IMR-90 (cell line): ENCODE measurements around the gene TSR1. TPM values are rescaled to one million over a fixed set of nuclear protein-coding genes. Genes with fewer than 3 reads are reported as not detected.

ENCODE experiments used
- ATAC-seq: fragments of 200-7000 bp; cut with Tn5 transposase; 2 replicates; pipeline ENCODE4 v1.9.1; 2020; ENCODE audit warnings: low read depth, mild to moderate bottlenecking, moderate library complexity
- BruUV-seq: library from RNA; stranded (reverse); fragments of 400-500 nt; replicated peaks from 2 replicates; lab custom pipeline; 2021; lab: Mats Ljungman, UMichigan
- CTCF ChIA-PET: fragments of 300-600 bp; formaldehyde crosslinking; extraction: SDS; loops from one replicate; lab custom pipeline; 2021; ENCODE audit warnings: antibody characterized with exemption; lab: Yijun Ruan, JAX
- POLR2A ChIA-PET: fragments of 300-600 bp; sonication (Branson Sonifier 250); formaldehyde crosslinking; loops from one replicate; lab custom pipeline; 2022; ENCODE audit warnings: antibody characterized with exemption; ENCODE audit not compliant: unreplicated experiment; lab: Charles Lee
- DNase-seq: peaks from one replicate; pipeline ENCODE4 v3.0.0; 2013
- H2AFZ ChIP-seq: replicated peaks from 2 replicates; pipeline ENCODE3; 2013; ENCODE audit warnings: low read length, mild to moderate bottlenecking; ENCODE audit not compliant: poor library complexity
- H2AK5ac ChIP-seq: 2 replicates; pipeline ENCODE4 v1.6.1; 2013; ENCODE audit warnings: low read depth, low read length, inconsistent platforms
- H2AK9ac ChIP-seq: replicated peaks from 2 replicates; pipeline ENCODE3; 2013; ENCODE audit warnings: mild to moderate bottlenecking, low read depth, low read length, moderate library complexity; ENCODE audit not compliant: poor library complexity
- H2BK120ac ChIP-seq: 2 replicates; pipeline ENCODE4 v1.6.1; 2013; ENCODE audit warnings: low read depth, low read length, inconsistent platforms
- H2BK15ac ChIP-seq: 3 replicates; pipeline ENCODE4 v1.6.1; 2013; ENCODE audit warnings: low read depth, low read length, inconsistent platforms
- H2BK20ac ChIP-seq: 2 replicates; pipeline ENCODE4 v1.6.1; 2013; ENCODE audit warnings: low read depth, mild to moderate bottlenecking, inconsistent platforms, low read length, moderate library complexity
- H2BK5ac ChIP-seq: 2 replicates; pipeline ENCODE4 v1.6.1; 2013; ENCODE audit warnings: mild to moderate bottlenecking, low read depth, low read length, inconsistent platforms; ENCODE audit not compliant: poor library complexity, severe bottlenecking
- H3K14ac ChIP-seq: replicated peaks from 2 replicates; pipeline ENCODE4 v1.6.1; 2013; ENCODE audit warnings: low read depth, low read length, inconsistent platforms
- H3K18ac ChIP-seq: 2 replicates; pipeline ENCODE4 v1.6.1; 2013; ENCODE audit warnings: low read depth, low read length, control low read depth
- H3K23ac ChIP-seq: 2 replicates; pipeline ENCODE4 v1.6.1; 2013; ENCODE audit warnings: low read depth, low read length, inconsistent platforms
- H3K27ac ChIP-seq: 2 replicates; pipeline ENCODE4 v1.5.1; 2013; ENCODE audit warnings: mild to moderate bottlenecking, control low read depth, low read length; ENCODE audit not compliant: insufficient read depth
- H3K27me3 ChIP-seq: 2 replicates; pipeline ENCODE4 v1.6.1; 2013; ENCODE audit warnings: low read length; ENCODE audit not compliant: control insufficient read depth, insufficient read depth
- H3K36me3 ChIP-seq: 2 replicates; pipeline ENCODE4 v1.6.1; 2013; ENCODE audit warnings: low read length, mixed read lengths; ENCODE audit not compliant: control insufficient read depth, insufficient read depth
- H3K4ac ChIP-seq: 2 replicates; pipeline ENCODE4 v1.6.1; 2013; ENCODE audit warnings: low read depth, low read length, inconsistent platforms
- H3K4me1 ChIP-seq: 2 replicates; pipeline ENCODE4 v1.6.1; 2013; ENCODE audit warnings: low read length, mixed read lengths; ENCODE audit not compliant: control insufficient read depth, insufficient read depth
- H3K4me2 ChIP-seq: 2 replicates; pipeline ENCODE4 v1.6.1; 2013; ENCODE audit warnings: low read depth, mild to moderate bottlenecking, control low read depth, low read length, moderate library complexity
- H3K4me3 ChIP-seq: 2 replicates; pipeline ENCODE4 v1.5.1; 2013; ENCODE audit warnings: low read depth, mild to moderate bottlenecking, control low read depth, low read length, moderate library complexity; ENCODE audit not compliant: insufficient read depth
- H3K56ac ChIP-seq: 2 replicates; pipeline ENCODE4 v1.6.1; 2013; ENCODE audit warnings: low read length, inconsistent platforms; ENCODE audit not compliant: insufficient read depth; ENCODE audit errors: extremely low read depth
- H3K79me1 ChIP-seq, 2 experiments: 2 replicates each; pipeline ENCODE4 v1.6.1; 2013; ENCODE audit warnings: low read length in 2 of 2, inconsistent platforms in 1 of 2, low read depth in 1 of 2
- H3K9ac ChIP-seq: 2 replicates; pipeline ENCODE4 v1.6.1; 2013; ENCODE audit warnings: low read depth, low read length, control low read depth
- H3K9me1 ChIP-seq: 2 replicates; pipeline ENCODE4 v1.6.1; 2013; ENCODE audit warnings: low read length, inconsistent platforms; ENCODE audit not compliant: insufficient read depth
- H3K9me3 ChIP-seq: 2 replicates; pipeline ENCODE4 v1.6.1; 2013; ENCODE audit warnings: low read length; ENCODE audit not compliant: control insufficient read depth, insufficient read depth
- H4K20me1 ChIP-seq: 2 replicates; pipeline ENCODE4 v1.6.1; 2013; ENCODE audit warnings: low read length, inconsistent platforms; ENCODE audit not compliant: insufficient read depth
- H4K5ac ChIP-seq: 2 replicates; pipeline ENCODE4 v1.6.1; 2013; ENCODE audit warnings: mild to moderate bottlenecking, low read depth, low read length, control low read depth
- H4K8ac ChIP-seq, 2 experiments: 2 replicates each; pipeline ENCODE4 v1.6.1; 2013; ENCODE audit warnings: low read depth in 2 of 2, low read length in 2 of 2, control low read depth in 1 of 2, inconsistent platforms in 1 of 2
- H4K91ac ChIP-seq: 2 replicates; pipeline ENCODE4 v1.6.1; 2013; ENCODE audit warnings: low read depth, low read length, inconsistent platforms; ENCODE audit not compliant: insufficient read depth
- BHLHE40 ChIP-seq: fragments of 150-350 bp; IDR thresholded peaks from 2 replicates; pipeline ENCODE4 v1.6.1; 2016; ENCODE audit warnings: mild to moderate bottlenecking, low read depth, low read length
- CEBPB ChIP-seq: IDR thresholded peaks from 2 replicates; pipeline ENCODE4 v1.6.1; 2012; ENCODE audit warnings: low read depth, low read length, improper control_type of control experiment
- CHD1 ChIP-seq: IDR thresholded peaks from 2 replicates; pipeline ENCODE4 v1.6.1; 2012; ENCODE audit warnings: low read depth, low read length, improper control_type of control experiment
- FOS ChIP-seq: fragments of 150-350 bp; IDR thresholded peaks from 2 replicates; pipeline ENCODE4 v1.6.1; 2016; ENCODE audit warnings: low read depth, low read length
- MAFK ChIP-seq: IDR thresholded peaks from 2 replicates; pipeline ENCODE4 v1.6.1; 2012; ENCODE audit warnings: low read depth, low read length, improper control_type of control experiment
- MAZ ChIP-seq: IDR thresholded peaks from 2 replicates; pipeline ENCODE4 v1.6.1; 2012; ENCODE audit warnings: low read depth, mild to moderate bottlenecking, low read length, improper control_type of control experiment, moderate library complexity, borderline replicate concordance
- MXI1 ChIP-seq: IDR thresholded peaks from 2 replicates; pipeline ENCODE4 v1.6.1; 2012; ENCODE audit warnings: low read depth, mild to moderate bottlenecking, low read length, moderate library complexity, borderline replicate concordance
- NFE2L2 ChIP-seq: fragments of 150-350 bp; IDR thresholded peaks from 2 replicates; pipeline ENCODE4 v1.6.1; 2016; ENCODE audit warnings: low read depth, mild to moderate bottlenecking, low read length
- POLR2A ChIP-seq: IDR thresholded peaks from 2 replicates; pipeline ENCODE4 v1.6.1; 2012; ENCODE audit warnings: mild to moderate bottlenecking, low read depth, low read length
- RAD21 ChIP-seq: IDR thresholded peaks from 2 replicates; pipeline ENCODE4 v1.6.1; 2012; ENCODE audit warnings: low read length, improper control_type of control experiment
- RFX5 ChIP-seq: IDR thresholded peaks from 2 replicates; pipeline ENCODE4 v1.8.0; 2012; ENCODE audit warnings: low read depth, mild to moderate bottlenecking, low read length, moderate library complexity
- SMC3 ChIP-seq: fragments of 150-350 bp; IDR thresholded peaks from 2 replicates; pipeline ENCODE4 v1.6.1; 2016; ENCODE audit warnings: low read depth, mild to moderate bottlenecking, antibody characterized with exemption, low read length, moderate library complexity
- WGBS, 2 experiments: methylation state at CpG; one replicate each; pipeline versions ENCODE4 v1.1.5 to v1.1.7; 2013; ENCODE audit warnings: missing lambda C conversion rate in 2 of 2; ENCODE audit not compliant: insufficient read length in 1 of 2; ENCODE audit errors: extremely low coverage in 2 of 2; 5-methylcytosine and 5-hydroxymethylcytosine counted together
- dilution Hi-C: fragments of 300-500 bp; cut with HindIII; formaldehyde crosslinking; loops from one replicate; pipeline ENCODE4 v1.14.3; 2018; ENCODE audit warnings: low sequenced_read_pairs; ENCODE audit not compliant: unreplicated experiment
- in situ Hi-C: fragments of 300-500 bp; cut with MboI; formaldehyde crosslinking; loops from 3 replicates; pipeline ENCODE4 v1.14.3; 2019; ENCODE audit warnings: low sequenced_read_pairs, inconsistent platforms, mixed read lengths
- intact Hi-C: fragments of 100-400 bp; cut with micrococcal nuclease; formaldehyde crosslinking; loops from 2 replicates; pipeline ENCODE4 v1.10.0; 2022
- polyA plus RNA-seq, 3 experiments: library from polyadenylated mRNA; depleted of rRNA; stranded (reverse); fragments of >200 nt; gene quantifications; 2 replicates each; pipeline ENCODE4 v1.2.3, GENCODE V29; 2012; ENCODE audit warnings: low replicate concordance in 1 of 3
- total RNA-seq: library from RNA; depleted of rRNA; stranded (reverse); fragments of >200 nt; gene quantifications from 2 replicates; pipeline ENCODE4 v1.2.3, GENCODE V29; 2012
- TF ChIP-seq, protein P1 (sequence below): fragments of 150-350 bp; IDR thresholded peaks from 2 replicates; pipeline ENCODE4 v1.6.1; 2016; ENCODE audit warnings: low read depth, mild to moderate bottlenecking, low read length, moderate library complexity, borderline replicate concordance
- TF ChIP-seq, protein P2 (sequence below): fragments of 150-350 bp; IDR thresholded peaks from 2 replicates; pipeline ENCODE4 v1.6.1; 2017; ENCODE audit warnings: mild to moderate bottlenecking, antibody characterized with exemption, low read length, low read depth
- TF ChIP-seq, protein P3 (sequence below): conservative IDR thresholded peaks from 2 replicates; pipeline ENCODE4 v1.5.1; 2012; ENCODE audit warnings: mild to moderate bottlenecking, low read depth, low read length, improper control_type of control experiment

TSR1 gene
- total and polyA plus RNA-seq, 2 of the 4 experiments (the other 2 are of a cell fraction) = 22.6 to 72.6 TPM

DNA sequence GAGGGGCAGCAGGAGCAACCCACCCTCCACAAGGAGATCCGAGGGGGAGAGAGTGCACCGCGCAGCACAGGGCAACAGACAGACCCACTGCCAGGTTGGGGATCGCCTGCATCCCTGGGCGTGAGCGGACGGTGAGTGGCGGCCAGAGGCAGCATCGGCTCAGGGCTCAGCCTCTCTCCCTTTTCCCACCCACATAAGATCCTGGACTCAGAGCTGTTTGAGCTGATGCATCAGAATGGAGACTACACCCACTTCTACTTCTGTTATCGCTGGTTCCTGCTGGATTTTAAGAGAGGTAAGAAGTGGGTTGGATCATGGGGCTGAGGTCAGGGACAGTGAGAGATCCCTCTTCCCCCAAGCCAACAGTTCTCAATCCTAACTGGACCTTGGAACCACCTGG lies 41.4 kb upstream of the TSR1 start:
- Histone ChIP-seq H3K9ac (no peak overlapping the region), H3K4me3 (no peak overlapping the region), H3K4me2 (no peak overlapping the region), H3K56ac (no peak overlapping the region), H4K5ac (no peak overlapping the region), H2BK15ac (no peak overlapping the region), H3K23ac (no peak overlapping the region), H3K36me3 (peaks cover 60% of the 10 kb centered on the region), H2AK5ac (no peak overlapping the region), H3K14ac (no peak overlapping the region), H2BK5ac (no peak overlapping the region), H4K91ac (no peak overlapping the region), H4K20me1 (peaks cover 3% of the 10 kb centered on the region; the same call in 1 of the 2 replicates), H3K27ac (no peak overlapping the region), H3K4ac (no peak overlapping the region), H2BK120ac (no peak overlapping the region), H3K4me1 (no peaks in the 10 kb centered on the region), H3K79me1 (no peaks in the 10 kb centered on the region), H3K9me1 (0 out of 2 replicates have a peak, but pooled peaks cover 3% of the 10 kb centered on the region), H3K18ac (no peak overlapping the region), H3K9me3 (no peaks in the 10 kb centered on the region), H3K27me3 (no peaks in the 10 kb centered on the region), H2AK9ac (no peak overlapping the region), H4K8ac (no peak overlapping the region), H2BK20ac (no peak overlapping the region), H2AFZ (no peak overlapping the region)
- no CpG with 5 or more reads among the region's 10 CpGs for WGBS, 2 experiments
- intact Hi-C loops (no loop called here), dilution Hi-C loops (no loop called here), in situ Hi-C loops (loop anchor here (5.0 kb wide), 1 partner anchor 35 kb away; no protein-coding TSS in a partner anchor)
- CTCF ChIA-PET = no interaction called here
- POLR2A ChIA-PET = no interaction called here
- BruUV-seq = no TSS peak
- TF ChIP-seq SMC3 (no peak), MAFK (no peak), RFX5 (no peak), POLR2A (no peak), RAD21 (no peak), MXI1 (no peak), NFE2L2 (no peak), CEBPB (no peak), MAZ (no peak), BHLHE40 (no peak), CHD1 (no peak), FOS (no peak)
- TF ChIP-seq, protein P1, sequence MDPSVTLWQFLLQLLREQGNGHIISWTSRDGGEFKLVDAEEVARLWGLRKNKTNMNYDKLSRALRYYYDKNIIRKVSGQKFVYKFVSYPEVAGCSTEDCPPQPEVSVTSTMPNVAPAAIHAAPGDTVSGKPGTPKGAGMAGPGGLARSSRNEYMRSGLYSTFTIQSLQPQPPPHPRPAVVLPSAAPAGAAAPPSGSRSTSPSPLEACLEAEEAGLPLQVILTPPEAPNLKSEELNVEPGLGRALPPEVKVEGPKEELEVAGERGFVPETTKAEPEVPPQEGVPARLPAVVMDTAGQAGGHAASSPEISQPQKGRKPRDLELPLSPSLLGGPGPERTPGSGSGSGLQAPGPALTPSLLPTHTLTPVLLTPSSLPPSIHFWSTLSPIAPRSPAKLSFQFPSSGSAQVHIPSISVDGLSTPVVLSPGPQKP = no peak
- TF ChIP-seq, protein P2, sequence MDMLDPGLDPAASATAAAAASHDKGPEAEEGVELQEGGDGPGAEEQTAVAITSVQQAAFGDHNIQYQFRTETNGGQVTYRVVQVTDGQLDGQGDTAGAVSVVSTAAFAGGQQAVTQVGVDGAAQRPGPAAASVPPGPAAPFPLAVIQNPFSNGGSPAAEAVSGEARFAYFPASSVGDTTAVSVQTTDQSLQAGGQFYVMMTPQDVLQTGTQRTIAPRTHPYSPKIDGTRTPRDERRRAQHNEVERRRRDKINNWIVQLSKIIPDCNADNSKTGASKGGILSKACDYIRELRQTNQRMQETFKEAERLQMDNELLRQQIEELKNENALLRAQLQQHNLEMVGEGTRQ = no peak
- TF ChIP-seq, protein P3, sequence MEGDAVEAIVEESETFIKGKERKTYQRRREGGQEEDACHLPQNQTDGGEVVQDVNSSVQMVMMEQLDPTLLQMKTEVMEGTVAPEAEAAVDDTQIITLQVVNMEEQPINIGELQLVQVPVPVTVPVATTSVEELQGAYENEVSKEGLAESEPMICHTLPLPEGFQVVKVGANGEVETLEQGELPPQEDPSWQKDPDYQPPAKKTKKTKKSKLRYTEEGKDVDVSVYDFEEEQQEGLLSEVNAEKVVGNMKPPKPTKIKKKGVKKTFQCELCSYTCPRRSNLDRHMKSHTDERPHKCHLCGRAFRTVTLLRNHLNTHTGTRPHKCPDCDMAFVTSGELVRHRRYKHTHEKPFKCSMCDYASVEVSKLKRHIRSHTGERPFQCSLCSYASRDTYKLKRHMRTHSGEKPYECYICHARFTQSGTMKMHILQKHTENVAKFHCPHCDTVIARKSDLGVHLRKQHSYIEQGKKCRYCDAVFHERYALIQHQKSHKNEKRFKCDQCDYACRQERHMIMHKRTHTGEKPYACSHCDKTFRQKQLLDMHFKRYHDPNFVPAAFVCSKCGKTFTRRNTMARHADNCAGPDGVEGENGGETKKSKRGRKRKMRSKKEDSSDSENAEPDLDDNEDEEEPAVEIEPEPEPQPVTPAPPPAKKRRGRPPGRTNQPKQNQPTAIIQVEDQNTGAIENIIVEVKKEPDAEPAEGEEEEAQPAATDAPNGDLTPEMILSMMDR = no peak
- no peak for DNase-seq
- ATAC-seq = no peak
